ENCODE results near the gene FKBP8.

Gene FKBP8

DNA sequence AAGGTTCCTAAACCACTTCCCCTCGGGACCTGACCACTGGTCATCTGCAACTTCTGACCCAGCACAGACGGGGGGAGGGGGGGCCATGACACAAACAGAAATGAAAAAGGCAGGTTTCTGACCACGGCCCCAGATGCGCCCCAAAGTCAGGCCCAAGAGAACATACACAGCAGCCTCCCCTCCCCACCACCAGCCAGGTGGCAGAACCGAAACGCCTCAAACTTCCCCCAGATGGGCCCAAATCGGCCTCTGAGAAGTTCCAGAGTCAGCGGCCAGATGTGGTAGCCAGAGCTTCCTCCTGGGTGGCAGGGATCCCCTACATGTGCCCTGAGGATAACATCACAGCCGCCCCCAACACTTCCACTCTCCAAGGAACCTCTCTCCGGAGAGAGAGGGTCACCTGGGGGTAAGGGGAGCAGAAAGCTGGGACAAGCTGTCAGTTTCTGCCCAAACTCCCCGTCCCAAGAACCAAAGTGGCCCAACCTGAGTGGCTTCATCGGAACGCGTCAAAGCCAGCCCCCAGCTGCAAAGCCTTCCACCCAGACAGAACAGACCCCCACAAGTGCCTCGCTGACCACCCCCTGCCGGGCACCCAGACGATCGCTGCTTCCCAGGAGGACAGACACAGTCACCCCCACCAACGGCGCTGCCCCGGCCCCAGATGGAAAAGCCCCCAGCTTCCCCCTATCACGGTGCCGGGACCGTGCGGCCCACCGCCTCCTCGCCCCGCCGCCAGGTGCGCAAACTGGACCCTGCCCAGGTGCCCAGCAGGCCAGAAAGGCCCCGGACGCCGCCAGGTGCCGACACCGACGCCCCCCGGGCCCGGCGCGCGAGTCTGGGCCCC lies 22.3 kb downstream of the FKBP8 start:
- no peak for DNase-seq

GRCh38 chr19:18519962-18520847 lies 23.2 kb downstream of the FKBP8 start:
- DNase-seq: no peak

- DNase-seq: no peak
Measured at GRCh38 chr19:18518639-18519038, 24.7 kb downstream of the FKBP8 start.

GRCh38 chr19:18517606-18518005 lies 25.8 kb downstream of the FKBP8 start:
- no peak for DNase-seq

DNA sequence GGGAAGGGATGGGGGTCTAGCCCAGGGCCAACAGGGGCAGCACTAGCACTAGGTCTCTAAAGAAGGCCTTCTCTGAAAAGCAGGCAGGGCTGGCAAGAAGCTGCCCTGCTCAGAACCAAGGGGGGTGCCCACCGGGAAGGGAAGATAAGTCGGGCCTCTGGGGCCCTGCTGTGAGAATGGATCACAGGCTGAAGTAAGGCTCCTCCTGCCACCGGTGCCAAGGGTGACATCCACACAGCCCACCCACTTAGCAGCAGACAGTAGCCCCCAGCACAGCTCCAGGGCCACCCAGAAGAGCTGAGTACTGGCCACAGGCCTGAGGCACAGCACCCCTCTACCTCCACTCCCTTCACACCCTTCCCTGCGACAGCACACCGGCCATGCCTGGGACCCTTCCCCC lies 27.4 kb downstream of the FKBP8 start:
- no peak for DNase-seq

- DNase-seq: no peak
Measured at GRCh38 chr19:18514800-18515682, 28.3 kb downstream of the FKBP8 start.

GRCh38 chr19:18513868-18514267 lies 29.5 kb downstream of the FKBP8 start:
- DNase-seq: no peak

DNA sequence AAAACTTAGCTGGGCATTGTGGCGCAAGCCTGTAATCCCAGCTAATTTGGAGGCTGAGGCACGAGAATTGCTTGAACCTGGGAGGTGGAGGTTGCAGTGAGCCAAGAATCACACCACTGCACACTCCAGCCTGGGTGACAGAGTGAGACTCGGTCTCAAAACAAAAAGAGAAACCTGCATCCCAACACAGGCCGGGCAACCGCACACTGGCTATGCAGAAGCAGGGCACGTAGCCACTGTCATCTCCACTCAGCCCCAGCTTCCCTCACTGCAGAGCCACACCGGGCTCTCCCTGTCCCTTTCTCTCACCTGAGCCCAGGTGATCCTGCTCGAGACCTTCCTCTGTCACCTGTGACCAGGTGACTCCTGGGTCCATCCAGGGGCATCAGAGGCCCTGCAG lies 33.2 kb downstream of the FKBP8 start:
- DNase-seq: no peak

DNA sequence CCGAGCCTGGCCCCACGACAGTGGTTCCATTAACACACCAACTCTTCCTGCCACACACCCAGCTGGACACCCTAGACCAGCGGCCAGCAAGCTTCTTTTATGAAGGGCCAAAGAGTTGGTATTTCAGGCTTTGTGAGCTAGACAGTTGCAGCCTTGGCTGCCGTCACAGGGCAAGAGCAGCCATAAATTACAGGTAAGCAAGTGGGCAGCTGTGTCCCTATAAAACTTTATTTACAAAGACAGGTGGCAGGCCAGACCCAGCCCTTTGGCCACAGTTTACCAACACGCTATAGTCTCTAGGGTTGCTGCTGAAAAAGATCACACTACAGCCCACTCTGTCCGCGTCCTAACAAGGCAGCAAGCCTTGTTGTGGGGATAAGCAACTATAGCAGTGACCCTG lies 34.8 kb downstream of the FKBP8 start:
- DNase-seq: no peak

GRCh38 chr19:18507727-18508440 lies 35.5 kb downstream of the FKBP8 start:
- no peak for DNase-seq

DNA sequence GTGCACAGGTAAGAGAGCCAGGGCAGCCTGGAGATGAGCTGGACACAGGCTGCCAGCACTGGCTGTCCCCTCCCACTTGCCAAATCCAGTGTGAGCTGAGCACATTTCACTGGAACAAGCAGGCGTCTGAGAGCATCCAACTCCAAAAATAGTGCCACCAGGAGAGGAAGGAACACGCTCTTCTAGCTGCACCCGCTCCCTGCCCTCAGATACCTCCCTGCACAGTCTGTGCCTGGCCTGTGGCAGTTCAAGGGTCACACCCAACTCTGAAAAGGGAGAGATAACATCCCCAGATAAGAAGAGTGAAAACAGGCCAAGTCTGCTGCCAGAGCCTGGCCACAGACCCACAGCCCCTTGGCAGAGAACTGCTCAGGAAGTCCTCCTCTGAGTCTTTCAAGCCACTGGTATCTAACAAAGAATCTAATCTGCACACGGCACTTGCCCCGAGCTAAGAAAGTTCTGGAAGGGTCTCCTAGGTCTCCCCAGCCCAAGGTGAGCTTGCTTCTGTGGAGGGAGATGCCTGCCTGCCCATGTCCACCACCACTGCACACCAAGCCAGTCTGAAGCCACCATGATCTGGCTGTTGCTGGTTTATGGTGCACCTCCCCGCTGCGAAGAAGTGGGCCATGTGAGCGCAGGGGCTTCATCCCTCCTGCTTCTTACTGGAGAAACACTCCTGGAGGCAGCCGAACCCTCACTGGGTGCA lies 36.2 kb downstream of the FKBP8 start:
- DNase-seq: no peak

DNA sequence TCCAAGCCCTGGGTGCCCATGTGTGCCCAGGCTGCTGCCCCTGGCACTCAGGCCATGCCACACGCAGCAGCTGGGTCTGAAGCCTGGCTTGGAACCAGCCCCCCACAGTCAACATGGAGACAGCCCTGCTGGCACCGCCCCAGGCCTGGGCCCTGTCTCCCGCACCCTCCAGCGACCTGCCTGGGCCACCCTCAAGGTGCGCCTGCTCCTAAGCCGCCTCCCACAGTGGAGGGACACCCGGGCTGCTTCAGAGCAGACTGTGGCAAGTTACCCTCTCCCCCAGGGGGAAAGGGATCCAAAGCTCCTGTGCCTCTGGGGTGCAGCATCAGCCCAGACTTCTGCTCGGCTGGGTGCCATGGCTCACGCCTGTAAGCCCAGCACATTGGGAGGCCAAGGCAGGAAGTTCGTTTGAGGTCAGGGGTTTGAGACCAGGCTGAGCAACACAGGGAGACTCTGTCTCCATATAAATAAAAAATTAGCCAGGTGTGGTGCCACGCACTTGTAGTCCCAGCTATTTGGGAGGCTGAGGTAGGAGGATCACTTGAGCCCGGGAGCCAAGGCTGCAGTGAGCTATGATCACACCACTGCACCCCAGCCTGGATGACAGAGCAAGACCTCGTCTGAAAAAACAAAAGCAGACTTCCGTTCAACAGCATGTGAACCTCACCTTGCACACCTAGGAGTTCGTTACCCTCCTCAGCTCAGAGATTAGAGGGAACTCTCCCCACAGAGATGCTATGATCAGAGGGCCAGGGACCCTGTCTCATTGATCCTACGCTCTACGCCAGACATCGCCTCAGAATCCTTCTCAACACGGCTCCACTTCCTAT lies 37.1 kb downstream of the FKBP8 start:
- no peak for DNase-seq

DNA sequence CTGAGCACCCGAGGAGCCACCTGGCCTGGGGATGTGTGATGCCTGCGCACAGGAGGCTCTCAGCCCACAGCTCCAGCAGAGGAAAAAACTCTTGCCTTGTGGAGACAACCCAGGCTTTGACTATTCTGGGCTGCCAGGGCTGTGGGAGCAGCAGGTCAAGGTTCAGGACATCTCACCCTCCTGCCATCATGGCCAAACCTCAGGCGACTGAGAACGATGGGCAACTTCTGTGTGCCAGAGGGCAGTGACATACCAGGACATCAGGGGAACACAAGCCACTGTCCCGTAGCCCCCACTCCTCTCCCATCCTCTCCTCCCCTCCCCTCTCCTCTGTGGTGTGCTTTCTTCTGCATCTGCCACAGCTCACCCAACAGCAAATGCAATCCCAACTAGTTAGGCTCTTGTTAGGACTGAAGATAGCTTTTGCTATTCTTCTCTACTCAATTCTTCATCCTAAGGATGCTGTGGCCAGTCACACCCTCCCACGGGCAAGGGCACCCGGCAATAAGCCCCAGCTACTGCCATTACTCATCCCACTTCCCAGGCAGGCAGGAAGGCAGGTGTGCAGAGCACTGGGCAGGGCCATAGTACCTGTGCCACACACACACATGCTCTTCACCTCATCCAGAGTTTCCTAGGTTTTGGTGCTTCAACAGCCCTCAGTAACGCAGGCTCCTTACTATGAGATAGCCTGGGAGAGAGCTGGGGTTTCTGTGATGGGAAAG lies 38.3 kb downstream of the FKBP8 start:
- no peak for DNase-seq

DNA sequence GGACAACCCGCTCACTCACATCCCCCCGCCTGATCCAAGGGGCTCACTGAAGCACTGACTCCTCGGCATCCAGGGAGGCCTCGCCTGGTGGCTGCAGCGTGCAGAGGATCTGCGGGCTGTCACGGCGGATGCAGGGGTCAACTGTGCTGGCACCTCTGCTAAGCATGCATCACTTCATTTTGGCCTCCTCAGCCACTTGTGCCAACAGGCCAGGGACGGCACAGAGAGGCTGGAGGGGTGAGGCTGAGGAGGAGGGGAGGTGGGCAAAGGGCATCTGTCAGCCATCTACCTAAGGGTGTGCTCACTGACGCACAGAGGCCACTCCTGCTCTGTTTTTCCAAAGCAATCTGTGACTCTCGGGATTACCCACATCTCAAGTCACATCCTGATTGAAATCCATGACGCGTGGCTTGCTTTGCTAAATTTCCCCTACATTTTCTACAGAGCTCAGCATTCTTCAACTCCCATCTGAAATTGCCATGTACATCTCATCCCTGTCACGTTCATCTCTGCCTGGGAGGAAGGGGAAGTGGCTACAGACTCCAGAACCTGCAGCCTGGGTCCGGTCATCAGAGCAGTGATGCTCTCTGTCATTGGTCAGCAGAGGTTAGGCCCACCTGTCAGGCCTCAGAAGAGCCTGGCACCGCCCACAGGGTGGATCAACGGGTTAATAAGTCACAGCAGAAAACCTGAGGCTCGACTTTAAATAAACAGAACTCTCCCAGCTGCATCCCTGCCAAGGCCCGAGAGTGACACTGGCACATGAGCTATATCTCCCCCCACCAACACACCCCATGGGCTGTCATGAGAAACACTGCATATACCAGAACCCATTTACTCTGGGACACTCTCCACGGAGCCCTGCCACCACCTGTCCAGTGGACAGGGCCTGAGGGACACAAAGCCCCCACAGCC lies 39.1 kb downstream of the FKBP8 start:
- no peak for DNase-seq

- no peak for DNase-seq
Measured at GRCh38 chr19:18503337-18503970, 39.9 kb downstream of the FKBP8 start.

GRCh38 chr19:18502638-18503294 lies 40.6 kb downstream of the FKBP8 start:
- DNase-seq: no peak

- DNase-seq: no peak
Measured at GRCh38 chr19:18502246-18502637, 41.1 kb downstream of the FKBP8 start.

DNA sequence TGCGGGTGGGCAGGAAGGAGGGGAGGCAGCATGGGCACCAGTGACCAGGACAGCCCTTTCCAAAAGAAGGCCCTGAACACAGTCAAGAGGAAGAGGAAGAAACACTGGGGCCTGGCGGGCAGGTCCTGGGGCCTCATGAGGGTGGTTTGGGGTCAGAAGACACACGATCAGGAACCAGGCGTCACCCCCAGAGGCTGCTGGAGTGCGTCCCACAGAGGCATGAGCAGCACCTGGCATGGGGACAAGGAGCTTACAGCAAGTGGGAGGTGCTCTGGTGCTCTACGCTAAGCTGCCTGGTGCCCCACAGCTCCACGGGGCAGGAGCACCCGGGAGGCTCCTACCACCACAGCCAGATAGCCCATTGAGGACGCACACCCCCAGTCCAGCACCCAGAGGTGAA lies 41.5 kb downstream of the FKBP8 start:
- no peak for DNase-seq
